ENCODE data around the gene ALB. TPM values are rescaled to one million over a fixed set of nuclear protein-coding genes. Genes with fewer than 3 reads are reported as not detected.

Gene ALB
- total RNA-seq, 1 donor from 2014 or later = not detected

GRCh38 chr4:73408181-73408867 is 4.2 kb downstream of the ALB start:
- no peak for DNase-seq (ENCODE audit: low read depth, low spot score)

DNA sequence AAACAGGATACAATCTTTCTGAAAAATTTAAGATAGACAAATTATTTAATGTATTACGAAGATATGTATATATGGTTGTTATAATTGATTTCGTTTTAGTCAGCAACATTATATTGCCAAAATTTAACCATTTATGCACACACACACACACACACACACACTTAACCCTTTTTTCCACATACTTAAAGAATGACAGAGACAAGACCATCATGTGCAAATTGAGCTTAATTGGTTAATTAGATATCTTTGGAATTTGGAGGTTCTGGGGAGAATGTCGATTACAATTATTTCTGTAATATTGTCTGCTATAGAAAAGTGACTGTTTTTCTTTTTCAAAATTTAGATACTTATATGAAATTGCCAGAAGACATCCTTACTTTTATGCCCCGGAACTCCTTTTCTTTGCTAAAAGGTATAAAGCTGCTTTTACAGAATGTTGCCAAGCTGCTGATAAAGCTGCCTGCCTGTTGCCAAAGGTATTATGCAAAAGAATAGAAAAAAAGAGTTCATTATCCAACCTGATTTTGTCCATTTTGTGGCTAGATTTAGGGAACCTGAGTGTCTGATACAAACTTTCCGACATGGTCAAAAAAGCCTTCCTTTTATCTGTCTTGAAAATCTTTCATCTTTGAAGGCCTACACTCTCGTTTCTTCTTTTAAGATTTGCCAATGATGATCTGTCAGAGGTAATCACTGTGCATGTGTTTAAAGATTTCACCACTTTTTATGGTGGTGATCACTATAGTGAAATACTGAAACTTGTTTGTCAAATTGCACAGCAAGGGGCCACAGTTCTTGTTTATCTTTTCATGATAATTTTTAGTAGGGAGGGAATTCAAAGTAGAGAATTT is 5.2 kb downstream of the ALB start:
- no peak for DNase-seq (ENCODE audit: low read depth, low spot score)

- no peak for DNase-seq (ENCODE audit: low read depth, low spot score)
Measured at GRCh38 chr4:73409978-73410548, 6.0 kb downstream of the ALB start.

GRCh38 chr4:73410916-73411730 is 7.0 kb downstream of the ALB start:
- DNase-seq (ENCODE audit: low read depth, low spot score) = no peak

- no peak for DNase-seq (ENCODE audit: low read depth, low spot score)
Measured at GRCh38 chr4:73411731-73412414, 7.8 kb downstream of the ALB start.

- no peak for DNase-seq (ENCODE audit: low read depth, low spot score)
Measured at GRCh38 chr4:73413294-73413755, 9.2 kb downstream of the ALB start.

DNA sequence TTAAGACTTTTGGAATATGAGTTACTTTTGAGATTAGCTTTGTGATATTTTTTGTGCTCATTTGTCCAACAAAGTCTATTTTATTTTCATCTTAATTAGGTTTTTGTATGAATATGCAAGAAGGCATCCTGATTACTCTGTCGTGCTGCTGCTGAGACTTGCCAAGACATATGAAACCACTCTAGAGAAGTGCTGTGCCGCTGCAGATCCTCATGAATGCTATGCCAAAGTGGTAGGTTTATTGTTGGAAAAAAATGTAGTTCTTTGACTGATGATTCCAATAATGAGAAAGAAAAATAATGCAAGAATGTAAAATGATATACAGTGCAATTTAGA is 10.8 kb downstream of the ALB start:
- DNase-seq (ENCODE audit: low read depth, low spot score) = no peak

DNA sequence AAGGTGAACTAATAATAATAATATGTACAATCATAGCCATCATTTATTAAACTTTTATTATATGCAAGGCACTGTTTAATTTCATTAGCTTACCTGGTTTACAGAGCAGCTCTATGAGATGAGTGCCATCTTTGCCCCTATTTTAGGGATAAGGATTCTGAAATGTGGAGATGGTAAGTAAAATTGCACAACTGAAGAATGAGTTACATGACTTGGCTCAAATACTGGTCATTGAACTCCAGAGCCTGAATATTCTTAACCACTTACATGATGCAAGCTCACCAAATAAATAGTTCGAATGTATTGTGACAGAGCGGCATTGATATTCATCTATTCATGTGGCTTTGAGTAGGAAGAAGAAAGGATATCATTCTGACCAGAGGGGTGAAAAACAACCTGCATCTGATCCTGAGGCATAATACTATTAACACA is 11.7 kb downstream of the ALB start:
- DNase-seq (ENCODE audit: low read depth, low spot score) = no peak

DNA sequence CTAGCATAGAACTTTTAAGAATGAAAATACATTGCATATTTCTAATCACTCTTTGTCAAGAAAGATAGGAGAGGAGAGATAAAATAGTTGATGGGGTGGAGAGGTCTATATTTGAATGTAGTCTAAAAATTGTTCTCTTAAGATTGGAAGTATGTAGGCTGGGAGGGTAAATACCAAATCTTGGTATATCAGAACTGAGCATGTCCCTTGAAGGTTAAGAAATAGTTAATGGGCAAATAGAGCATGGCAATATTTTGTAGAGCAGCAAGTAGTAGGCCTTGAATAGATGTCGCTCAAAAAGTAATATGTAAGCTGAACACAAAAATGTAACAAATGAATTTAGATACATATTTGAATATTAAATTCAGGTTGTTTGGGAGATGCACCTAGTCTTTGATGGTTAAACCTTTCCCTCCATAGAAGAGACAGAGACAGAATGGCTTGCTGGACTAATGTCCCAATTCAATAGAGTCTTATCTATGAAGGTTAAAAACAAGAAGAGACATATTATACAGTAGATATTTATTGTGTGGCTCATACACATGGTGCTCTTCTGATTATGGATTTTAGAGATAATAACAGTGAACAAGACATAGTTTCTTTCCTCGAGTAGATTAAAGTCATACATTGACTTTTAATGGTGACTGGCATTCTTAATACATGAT is 12.5 kb downstream of the ALB start:
- no peak for DNase-seq (ENCODE audit: low read depth, low spot score)

DNA sequence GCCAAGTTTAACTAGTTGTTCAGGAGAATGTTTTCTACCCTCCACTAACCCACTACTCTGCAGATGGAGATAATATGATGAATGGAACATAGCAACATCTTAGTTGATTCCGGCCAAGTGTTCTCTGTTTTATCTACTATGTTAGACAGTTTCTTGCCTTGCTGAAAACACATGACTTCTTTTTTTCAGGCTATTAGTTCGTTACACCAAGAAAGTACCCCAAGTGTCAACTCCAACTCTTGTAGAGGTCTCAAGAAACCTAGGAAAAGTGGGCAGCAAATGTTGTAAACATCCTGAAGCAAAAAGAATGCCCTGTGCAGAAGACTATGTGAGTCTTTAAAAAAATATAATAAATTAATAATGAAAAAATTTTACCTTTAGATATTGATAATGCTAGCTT is 13.3 kb downstream of the ALB start:
- no peak for DNase-seq (ENCODE audit: low read depth, low spot score)

GRCh38 chr4:73417973-73418372 is 13.9 kb downstream of the ALB start:
- DNase-seq (ENCODE audit: low read depth, low spot score) = no peak

GRCh38 chr4:73418677-73419076 is 14.6 kb downstream of the ALB start:
- no peak for DNase-seq (ENCODE audit: low read depth, low spot score)

GRCh38 chr4:73419106-73420038 is 15.3 kb downstream of the ALB start:
- DNase-seq (ENCODE audit: low read depth, low spot score) = no peak

DNA sequence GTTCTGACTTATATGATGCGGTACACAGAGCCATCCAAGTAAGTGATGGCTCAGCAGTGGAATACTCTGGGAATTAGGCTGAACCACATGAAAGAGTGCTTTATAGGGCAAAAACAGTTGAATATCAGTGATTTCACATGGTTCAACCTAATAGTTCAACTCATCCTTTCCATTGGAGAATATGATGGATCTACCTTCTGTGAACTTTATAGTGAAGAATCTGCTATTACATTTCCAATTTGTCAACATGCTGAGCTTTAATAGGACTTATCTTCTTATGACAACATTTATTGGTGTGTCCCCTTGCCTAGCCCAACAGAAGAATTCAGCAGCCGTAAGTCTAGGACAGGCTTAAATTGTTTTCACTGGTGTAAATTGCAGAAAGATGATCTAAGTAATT is 16.5 kb downstream of the ALB start:
- no peak for DNase-seq (ENCODE audit: low read depth, low spot score)

- DNase-seq (ENCODE audit: low read depth, low spot score) = no peak
Measured at GRCh38 chr4:73421708-73422457, 17.8 kb downstream of the ALB start.

- DNase-seq (ENCODE audit: low read depth, low spot score) = no peak
Measured at GRCh38 chr4:73422458-73422752, 18.3 kb downstream of the ALB start.

GRCh38 chr4:73423184-73423583 is 19.1 kb downstream of the ALB start:
- no peak for DNase-seq (ENCODE audit: low read depth, low spot score)

DNA sequence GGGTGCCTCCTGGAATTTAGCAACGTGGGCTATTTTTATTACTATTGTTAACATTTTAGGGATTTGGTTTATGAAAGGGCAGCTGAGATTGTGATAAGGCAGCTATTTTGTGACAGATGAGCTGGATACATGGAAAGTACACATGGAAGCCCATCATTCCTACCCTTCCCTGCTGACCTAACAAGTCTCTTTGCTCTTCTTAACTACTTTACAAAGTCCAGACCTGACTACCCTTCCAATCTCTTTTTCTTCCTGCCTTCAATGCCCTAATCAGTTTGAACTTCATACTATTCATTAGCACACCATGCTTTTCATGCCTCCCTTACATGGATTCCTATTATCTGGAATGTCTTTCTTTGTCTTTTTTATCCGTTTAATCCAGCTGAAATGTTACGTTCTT is 22.6 kb downstream of the ALB start:
- no peak for DNase-seq (ENCODE audit: low read depth, low spot score)

DNA sequence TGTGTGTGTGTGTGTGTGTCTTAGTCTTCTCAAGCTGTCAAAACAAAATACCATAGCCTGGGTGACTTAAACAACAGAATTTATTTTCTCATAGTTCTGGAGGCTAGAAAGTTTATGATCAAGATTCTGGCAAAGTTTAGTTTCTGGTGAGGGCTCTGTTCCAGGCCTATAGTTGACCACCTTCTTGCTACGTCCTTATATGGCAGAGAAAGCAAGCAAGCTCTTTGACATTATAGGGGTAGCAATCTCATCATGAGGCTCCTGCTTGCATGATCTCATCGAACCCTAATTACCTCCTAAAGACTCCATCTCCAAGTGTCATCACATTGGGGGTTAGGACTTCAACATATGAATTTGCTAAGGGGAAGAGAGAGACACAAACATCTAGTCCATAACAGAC is 25.0 kb downstream of the ALB start:
- DNase-seq (ENCODE audit: low read depth, low spot score) = no peak
